Activated CD4-positive, alpha-beta T cell treated with anti-CD3 and anti-CD28 coated beads, Interleukin-2, amount 50 U/mL, for 48 hours (primary cell): Measurements from ENCODE around the gene RFC2.
"Not testable (repeated sequence)": the region's sequence is repeated elsewhere in the genome, so short reads cannot be mapped to it uniquely, and the experiment has no call there.

Experiments used
- DNase-seq, 2 experiments: peaks; one replicate each; pipeline ENCODE4 v3.0.0-alpha.2; 2020

RFC2 gene

DNA sequence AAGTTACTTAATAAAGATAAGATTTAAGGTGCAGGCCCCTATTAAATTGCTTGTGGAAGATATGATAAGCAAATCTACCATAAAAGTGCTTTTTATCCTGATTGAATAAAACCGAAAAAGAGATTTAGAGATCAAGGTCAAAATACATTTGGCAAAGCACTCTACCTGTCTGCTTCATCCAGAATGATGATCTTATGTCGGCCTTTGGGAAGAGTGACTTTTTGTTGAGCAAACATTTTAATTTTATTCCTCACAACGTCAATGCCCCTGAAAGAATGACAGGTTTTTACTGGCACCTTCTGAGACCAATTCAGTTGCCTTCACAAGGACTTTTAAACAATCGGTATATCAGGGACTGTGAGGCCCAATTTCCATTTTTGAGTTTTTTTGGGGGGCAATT is 7.7 kb downstream of the RFC2 start:
- no peak for DNase-seq

DNA sequence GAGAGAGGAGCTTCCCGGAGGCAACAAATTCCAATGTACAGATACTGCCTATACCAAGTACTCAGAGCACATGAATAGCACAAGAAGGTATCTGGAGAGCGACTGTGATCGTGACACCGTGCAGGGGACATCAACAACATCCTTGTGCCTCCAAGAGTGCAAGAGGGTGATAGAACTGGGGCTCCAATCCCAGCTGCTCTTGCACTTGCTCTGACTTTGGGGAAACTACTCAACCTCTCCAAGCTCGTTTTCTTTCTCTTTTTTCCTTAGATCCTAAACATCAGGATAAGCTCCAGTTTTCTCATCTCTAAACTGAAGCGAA is 12.1 kb downstream of the RFC2 start:
- DNase-seq: no peak

DNA sequence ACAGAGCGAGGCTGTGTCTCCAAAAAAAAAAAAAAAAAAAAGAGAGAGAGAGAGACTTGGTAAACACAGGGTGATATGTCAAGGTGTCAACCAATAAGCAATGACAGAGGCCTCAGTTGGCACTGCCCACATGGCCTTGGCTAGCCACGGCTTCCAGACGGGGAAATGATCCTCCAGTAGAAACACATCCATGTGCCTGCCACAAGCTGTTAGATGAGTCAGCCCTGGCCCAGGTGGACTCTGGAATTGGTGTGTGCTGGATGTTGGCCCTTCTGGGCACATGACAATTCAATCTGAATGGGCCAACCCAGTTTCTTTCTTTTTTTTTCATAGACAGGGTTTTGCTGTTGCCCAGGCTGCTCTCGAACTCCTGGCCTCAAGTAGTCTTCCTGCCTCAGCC is 13.7 kb downstream of the RFC2 start:
- no peak for DNase-seq

DNA sequence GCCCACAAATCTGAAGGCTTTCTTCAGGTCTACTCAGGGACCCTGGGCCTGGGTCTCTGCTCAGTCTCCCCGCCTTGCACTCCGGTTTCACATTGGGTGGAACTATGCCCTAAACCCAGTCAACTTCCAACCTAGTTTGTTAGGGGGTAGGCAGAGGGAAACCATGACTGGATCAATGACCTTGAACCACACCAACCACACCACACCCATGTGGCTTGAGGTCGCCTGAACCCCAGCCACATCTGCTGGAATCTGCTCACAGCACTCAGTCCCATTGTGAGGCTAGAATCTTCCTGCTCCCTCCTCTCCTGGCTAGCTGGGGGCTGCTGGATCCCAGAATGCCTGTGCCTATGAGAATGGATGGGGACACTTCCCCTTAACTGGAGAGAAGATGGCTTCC is 17.9 kb downstream of the RFC2 start:
- no peak for DNase-seq

DNA sequence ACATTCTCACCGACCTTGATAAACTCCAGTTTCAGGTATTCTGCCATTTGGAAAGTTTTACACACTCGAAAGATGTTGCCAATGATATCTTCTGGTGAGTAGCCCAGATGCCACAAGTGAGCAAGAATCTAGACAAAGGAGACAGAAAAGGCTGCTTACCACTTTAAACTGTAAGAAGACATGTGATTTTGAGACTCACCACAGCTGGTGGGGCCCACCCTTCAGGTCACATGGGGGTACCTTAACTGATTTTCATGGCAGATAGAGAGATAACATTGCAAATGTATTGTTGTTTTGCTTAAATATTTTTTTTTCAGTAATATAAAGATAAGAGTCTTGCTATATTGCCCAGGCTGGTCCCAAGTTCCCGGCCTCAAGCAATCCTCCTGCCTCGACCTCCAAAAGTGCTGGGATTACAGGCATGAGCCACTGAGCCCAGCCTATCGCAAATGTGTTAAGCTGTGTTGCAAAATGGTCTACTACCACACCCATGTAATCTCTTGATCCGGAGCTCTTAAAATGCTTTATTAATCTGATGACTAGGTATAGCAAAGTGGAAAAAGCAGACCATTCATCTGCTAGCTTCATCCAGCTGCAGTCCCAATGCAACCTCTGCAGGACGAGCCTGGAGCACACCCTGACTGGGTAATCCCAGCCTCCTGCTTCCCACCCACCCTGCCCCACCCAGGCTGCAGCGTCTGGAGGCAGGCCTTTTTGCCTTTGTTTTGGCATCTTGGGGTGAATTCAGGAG is 18.5 kb downstream of the RFC2 start:
- DNase-seq: no peak

DNA sequence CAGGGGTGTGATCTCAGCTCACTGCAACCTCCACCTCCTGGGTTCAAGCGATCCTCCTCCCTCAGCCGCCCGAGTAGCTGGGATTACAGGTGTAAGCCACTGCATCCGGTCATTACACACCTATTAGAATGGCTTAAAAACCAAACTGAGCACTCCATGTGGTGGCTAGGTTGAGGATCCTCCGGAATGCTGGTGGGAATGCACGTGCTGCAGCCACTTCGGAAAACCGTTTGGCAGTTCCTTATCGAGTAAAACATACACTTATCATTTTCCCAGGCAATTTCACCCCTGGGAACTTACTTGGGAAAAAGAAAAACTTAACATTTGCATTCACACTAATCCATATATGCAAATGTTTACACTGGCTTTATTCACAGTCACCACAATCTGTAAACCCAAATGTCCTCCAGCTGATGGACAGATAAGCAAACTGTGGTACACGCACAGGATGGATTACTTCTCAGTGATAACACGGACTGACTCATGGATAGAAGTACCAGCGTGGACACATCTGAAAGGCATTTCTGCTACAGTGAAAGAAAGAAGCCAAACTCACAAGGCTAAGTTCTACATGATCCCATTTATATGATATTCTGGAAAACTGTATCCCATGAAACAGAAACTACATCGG is 20.4 kb downstream of the RFC2 start:
- DNase-seq: no peak

DNA sequence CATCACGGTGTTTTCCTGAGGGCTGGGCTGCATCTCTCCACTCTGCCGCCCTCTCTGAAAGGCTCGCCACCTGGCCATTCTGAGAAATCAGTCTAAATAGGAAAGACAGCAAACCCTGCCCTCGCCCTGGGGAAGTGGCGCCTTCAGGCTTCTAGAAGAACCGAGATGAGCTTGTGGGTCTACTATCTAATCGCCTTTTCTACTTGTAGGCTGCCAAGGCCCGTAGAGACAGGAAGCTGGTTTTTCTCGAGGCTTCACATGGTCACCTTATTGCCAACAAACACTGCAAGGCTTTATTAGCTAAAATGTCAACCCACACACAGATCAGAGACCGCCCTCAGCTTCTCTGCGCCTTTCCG is 23.0 kb downstream of the RFC2 start:
- no peak for DNase-seq

DNA sequence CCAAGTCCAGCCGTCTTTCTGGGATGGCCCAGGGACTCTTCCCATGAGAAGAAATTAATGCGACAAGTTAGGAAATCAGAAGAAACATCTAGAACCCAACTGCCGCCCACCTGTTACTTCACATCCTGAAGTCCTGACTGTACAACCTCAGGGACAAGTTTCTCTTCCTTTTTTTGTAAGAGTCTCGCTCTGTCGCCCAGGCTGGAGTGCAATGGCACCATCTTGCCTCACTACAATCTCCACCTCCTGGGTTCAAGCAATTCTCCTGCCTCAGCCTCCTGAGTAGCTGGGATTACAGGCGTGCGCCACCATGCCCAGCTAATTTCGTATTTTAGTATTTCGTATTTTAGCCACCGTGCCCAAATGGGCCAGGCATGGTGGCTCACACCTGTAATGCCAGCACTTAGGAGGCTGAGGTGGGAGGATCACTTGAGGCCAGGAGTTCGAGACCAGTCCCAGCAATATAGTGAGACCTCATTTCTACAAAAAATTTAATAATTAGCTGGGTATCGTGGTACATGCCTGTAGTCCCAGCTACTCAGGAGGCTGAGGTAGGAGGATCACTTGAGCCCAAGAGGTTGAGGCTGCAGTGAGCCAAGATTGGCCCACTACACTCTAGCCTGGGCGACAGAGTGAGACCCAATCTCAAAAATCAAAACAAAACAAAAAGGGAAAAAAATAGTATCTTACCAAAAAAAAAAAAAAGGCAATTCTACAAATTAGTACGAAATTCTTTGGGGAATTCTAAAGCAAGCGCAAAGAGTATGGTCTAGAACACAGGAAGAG is 23.6 kb downstream of the RFC2 start:
- no peak for DNase-seq

DNA sequence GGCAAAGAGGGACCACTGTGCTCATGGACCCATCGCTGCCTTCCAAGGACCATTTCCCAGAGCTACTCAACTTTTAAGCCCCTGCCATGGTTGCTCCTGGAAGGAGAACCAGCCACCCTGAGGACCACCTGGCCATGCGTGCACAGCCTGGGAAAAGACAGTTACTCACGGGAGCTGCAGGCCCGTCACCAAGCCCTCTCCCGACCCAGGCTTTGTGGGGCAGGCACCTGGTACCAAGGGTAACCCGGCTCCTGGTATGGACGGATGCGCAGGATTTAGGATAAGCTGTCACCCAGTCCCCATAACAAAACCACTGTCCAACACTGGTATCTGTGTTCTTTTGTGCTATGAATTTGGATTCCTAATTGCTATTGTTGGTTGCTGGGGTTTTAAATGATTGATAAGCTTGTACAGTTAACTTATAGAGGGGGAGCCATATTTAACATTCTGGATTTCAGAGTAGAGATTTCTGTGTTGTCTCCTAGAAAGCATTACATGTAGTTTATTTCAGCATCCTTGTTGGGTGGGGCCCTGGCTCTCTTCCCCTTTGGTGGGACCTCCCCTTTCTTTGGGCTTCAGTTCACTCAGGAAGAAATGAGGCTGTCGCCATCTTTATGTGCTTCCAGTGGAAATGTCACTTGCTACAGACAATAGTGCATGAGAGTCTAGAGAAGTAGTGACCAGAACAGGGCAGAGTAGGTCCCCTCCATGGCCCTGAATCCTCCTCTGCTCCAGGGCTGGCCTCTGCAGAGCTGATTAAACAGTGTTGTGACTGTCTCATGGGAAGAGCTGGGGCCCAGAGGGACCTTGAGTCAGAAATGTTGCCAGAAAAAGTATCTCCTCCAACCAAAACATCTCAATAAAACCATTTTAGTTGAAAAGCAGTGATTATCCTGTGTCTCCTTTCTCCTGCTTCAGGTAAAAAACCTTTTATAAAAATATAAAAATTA is 25.0 kb downstream of the RFC2 start:
- no peak for DNase-seq

DNA sequence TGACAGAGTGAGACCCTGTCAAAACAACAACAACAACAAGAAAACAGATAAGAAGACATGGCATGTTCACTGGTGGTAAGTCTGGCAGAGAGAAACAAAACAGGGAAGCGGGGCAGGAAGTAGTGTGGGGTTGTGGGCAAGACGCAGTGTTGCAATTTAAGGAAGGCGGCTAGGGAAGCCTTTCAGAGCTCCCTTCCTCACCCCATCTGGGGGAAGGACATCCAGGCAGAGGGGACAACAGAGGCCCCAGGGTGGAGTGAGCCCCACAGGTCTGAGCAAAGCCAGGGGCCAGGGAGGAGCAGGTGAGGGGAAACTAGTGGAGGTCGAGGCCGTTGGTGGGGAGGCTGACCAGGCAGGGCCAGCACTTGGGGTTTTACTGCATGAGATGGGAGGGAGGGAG is 27.6 kb downstream of the RFC2 start:
- no peak for DNase-seq

DNA sequence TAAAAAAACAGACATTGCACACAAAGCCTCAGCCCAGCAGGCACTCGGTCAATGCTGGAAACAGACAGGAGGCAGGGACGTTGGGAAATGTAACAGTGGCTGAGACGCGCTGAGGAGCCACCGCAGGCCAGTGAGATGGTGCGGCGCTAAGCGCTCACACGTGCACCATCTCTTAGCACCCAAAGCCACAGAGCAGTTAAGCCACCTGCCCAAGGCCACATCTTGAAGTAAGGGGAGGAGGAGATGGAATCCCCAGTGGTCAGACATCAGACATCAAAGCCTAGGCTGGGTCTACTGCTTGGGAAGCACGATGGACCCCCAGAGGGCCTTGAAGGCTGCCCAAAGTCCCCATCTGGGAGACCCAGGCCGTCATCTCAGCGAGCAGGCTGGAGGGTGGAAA is 28.8 kb downstream of the RFC2 start:
- no peak for DNase-seq

DNA sequence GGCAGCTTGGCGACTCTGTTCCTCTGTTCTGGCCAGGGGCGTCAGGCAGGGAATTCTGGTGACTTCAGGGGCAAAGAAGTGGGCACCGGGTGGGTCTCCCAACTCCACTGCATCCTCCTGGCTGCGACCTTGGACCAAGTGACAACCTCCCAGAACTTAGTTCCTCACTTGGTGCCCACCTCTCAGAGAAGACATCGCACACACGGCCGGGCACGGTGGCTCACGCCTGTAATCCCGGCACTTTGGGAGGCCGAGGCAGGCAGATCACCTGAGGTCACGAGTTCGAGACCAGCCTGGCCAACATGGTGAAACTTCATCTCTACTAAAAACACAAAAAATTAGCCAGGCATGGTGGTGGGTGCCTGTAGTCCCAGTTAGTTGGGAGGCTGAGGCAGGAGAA is 29.3 kb downstream of the RFC2 start:
- not testable (repeated sequence) for DNase-seq

DNA sequence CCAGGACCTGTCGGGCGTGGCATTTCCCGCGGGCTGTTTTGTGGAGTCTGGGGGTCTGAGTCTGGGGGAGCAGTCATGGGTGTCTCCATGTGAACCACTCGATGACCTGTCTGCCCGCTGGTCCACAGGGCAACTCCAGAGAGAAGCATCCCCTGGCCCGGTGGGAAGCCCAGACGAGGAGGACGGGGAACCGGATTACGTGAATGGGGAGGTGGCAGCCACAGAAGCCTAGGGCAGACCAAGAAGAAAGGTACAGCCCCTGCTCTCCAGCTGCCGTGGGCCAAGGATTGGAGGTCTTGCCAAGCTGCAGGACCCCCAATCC is 29.7 kb downstream of the RFC2 start:
- DNase-seq: no peak

DNA sequence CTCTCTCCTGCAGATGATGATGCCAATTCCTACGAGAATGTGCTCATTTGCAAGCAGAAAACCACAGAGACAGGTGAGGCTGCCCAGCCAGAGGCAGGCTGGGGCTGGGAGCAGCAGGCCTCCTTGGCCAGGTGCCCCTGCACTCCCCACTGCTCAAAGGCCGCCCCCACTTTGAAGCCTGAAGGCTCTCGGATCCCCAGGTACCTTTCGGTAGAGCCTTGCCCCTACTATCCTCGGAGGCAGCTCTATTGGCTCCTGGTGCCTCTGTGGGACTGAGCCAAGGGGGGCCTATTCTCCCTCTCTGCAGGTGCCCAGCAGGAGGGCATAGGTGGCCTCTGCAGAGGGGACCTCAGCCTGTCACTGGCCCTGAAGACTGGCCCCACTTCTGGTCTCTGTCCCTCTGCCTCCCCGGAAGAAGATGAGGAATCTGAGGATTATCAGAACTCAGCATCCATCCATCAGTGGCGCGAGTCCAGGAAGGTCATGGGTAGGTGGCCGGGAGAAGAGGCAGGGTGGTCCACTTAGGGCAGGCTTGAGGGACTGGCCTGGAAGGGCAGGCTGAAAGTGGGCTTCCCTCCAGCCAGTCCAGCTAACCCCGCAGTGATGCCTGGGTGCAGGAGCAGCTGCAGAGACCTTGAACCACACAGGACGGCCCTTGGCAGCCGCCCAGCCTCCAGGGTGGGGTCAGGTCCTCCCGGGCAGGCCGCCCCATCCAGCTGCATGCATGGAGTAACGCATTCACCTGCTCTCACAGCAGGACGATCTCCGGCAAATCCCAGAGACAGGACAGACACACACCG is 30.3 kb downstream of the RFC2 start:
- no peak for DNase-seq

DNA sequence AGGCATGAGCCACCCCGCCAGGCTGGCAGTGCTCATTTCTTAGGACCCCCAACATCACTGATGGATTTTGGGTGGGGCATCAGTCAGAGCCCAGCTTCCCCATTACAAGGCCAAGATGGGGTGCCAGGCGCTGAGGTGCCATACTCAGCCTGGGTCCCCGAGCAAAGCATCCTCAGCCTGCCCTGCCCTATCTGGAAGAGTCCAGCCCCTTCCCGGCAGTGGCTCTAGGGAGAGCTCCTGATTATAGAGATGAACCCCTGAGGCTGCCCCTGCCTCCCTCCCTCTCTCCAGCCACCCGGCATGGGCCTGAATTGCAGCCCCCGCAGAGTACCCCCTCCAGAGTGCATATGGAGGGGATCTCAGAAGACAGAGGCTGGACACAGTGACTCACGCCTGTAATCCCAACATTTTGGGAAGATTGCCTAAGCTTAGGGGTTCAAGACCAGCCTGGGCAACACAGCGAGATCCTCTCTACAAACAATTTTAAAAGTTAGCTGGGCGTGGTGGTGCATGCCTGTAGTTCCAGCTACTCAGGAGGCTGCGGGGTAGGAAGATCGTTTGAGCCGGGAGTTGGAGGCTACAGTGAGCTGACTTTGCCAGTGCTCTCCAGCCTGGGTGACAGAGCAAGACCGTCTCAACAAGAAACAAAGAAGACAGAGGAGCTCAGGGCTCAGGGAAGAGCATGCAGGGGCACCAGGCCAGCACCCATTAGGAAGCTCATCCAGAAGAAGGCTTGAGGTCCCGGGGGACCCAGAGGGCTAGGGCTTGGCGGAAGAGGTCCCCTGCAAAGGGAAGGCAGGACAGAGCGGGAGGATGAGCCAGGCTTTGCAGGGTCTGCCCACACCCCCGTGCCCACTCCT is 31.1 kb downstream of the RFC2 start:
- no peak for DNase-seq

DNA sequence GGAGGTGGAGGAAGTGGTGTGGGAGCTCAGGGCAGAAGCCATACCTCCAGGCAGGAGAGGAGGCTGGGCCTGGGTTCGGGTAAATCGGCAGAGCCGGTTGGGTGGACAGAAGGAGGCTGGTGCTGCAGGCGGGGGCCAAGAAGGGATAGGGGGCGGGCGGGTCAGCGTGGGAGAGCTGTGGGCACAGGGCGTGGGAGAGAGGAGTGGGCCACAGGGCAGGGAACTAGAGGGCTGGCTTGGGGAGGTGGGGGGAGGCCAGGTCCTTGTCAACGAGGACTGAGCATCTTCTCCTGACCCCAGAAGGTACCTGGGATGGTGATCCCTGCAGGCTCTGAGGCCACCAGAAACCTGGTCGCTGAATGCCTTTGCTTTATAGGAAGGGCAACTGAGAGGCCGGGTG is 32.5 kb downstream of the RFC2 start:
- DNase-seq: no peak

DNA sequence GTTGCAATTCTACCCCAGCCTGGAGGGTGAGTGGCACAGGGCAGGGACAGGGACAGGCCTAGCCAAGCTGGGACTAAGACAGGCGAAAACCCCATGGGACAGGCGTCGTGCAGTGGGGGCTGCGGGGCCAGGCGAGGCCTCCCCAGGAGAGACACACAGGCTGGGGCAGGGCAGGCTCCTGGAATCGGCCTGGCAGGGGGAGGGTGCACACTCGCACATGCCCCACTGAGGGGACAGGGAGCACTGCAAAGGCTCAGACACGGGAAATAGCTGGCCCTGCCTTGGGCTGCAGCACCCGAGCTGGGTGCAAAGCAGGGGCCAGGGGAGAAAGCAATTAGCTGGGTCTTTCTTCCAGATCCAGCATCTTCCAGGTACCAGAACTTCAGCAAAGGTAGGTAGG is 34.0 kb downstream of the RFC2 start:
- DNase-seq: no peak

DNA sequence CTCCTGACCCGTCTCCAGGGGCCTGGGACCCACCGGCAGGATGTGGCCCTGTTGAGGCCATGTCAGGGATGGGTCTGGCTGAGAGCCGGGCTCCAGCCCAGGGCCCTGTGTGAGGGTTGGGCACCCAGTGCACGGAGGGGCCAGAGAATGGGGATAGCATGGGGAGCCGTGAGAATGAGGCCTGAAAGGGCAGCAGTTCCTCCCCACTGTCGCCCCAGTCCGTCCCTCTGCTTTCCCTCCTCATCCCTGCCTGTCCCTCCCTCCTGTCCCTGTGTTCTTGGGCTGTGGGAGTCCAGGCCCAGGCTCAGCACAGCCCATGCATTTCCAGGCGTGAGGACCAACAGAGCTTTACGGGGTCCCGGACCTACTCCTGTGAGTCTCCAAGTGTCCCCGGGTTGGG is 34.8 kb downstream of the RFC2 start:
- DNase-seq: no peak

DNA sequence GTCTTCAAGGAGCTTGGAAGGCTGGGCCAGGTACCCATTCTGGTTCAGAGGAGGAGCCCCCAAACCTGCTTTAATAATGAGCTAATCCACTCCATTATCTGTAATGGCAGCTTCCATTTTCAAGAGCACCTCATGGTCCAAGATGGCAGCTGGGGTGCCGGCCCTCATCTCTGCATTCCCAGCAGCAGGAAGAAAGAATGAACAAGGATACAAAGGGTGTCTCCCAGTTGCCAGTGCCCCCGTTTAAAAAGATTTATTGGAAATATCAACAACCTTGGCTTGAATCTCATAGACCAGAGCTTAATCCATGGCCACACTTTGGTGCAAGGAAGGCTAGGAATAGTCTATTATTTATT is 35.9 kb downstream of the RFC2 start:
- no peak for DNase-seq

DNA sequence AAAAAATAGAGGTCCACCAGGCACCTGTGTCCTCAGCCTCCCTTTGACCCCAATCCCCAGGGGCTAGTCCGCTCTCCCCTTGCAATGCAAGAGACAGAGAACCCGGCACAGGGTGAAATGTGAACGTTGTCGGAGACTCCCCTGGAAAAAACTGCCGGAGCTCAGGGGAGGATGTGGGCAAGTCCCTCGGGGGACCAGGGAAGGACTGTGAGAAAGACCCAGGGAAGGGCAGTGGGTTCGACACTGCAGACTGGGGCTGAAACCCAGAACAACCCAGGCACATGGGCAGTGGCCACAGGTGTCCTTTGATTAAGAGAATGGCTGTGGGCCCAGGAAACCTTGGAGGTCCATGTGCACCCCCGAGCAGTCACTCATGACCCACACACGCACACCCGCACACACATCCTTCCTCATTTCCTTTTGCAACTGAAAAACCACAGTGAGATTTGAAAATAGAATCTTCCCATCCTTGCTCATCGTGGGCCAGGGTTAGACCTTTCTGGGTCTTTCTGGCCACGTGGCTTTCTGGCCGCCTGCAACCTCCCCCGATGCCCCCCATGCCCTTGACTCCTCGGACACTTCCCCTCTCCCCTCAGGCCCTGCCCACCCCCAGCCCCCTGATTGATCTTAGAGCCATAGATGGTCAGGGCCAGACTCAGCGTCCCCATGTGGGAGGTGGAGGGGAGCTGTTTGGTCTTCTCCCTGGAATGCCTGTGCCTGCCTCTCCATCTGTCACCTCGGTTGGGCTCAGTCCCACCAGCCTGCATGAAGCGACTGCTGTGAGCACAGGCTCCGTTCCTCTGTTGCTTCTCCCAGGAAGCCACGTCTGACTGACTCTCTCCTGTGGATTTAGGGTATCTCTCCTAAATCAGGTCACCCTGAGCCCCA is 36.5 kb downstream of the RFC2 start:
- no peak for DNase-seq

DNA sequence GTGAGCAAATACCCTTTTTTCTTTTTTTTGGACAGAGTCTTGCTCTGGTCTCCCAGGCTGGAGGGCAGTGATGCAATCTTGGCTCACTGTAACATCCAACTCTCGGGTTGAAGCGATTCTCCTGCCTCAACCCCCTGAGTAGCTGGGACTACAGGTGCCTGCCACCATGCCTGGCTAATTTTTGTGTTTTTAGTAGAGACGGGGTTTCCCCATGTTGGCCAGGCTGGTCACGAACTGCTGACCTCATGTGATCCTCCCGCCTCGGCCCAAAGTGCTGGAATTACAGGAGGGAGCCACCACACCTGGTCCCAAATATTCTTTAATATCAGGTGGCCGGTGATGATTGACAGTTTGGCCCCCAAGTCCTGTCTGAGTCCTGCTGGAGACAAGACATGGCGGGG is 37.8 kb downstream of the RFC2 start:
- no peak for DNase-seq
